Nephron (organoid): ENCODE results near the gene AMIGO3.
"Not testable (repeated sequence)": the region's sequence is repeated elsewhere in the genome, so short reads cannot be mapped to it uniquely, and the experiment has no call there.

Experiments used
- H3K27ac Mint-ChIP-seq, 3 experiments: 2 replicates each; pipeline ENCODE4 v1.8.0; 2020; ENCODE audit warnings: mixed read lengths in 3 of 3, mild to moderate bottlenecking in 2 of 3, moderate library complexity in 1 of 3
- H3K27me3 Mint-ChIP-seq: 2 replicates; pipeline ENCODE4 v1.8.0; 2021; ENCODE audit warnings: low read depth, mild to moderate bottlenecking, moderate library complexity, mixed read lengths
- H3K36me3 Mint-ChIP-seq: 2 replicates; pipeline ENCODE4 v1.8.0; 2020; ENCODE audit warnings: low read depth, mixed read lengths
- H3K4me1 Mint-ChIP-seq: 2 replicates; pipeline ENCODE4 v1.8.0; 2020; ENCODE audit warnings: mixed read lengths
- H3K4me3 Mint-ChIP-seq, 3 experiments: 2 replicates each; pipeline ENCODE4 v1.8.0; 2020; ENCODE audit warnings: mild to moderate bottlenecking in 3 of 3, mixed read lengths in 3 of 3, moderate library complexity in 2 of 3
- H3K9me3 Mint-ChIP-seq: 2 replicates; pipeline ENCODE4 v1.8.0; 2020; ENCODE audit warnings: mixed read lengths
- CTCF ChIP-seq, 3 experiments: fragments of 200-600 bp; sonication (generic); IDR thresholded peaks; one replicate each; pipeline ENCODE4 v1.5.0; 2021; ENCODE audit warnings: antibody characterized with exemption in 3 of 3; ENCODE audit not compliant: unreplicated experiment in 3 of 3

The AMIGO3 gene

GRCh38 chr3:49689046-49689907, 30.2 kb downstream of the AMIGO3 start, which contains the start of the genes MST1 and RNF123:
Gene MST1 (minus strand): TSS chr3:49689474. CDS start chr3:49688691, 783 bp downstream.
Gene RNF123 (plus strand): TSS chr3:49689557. CDS start chr3:49691166, 1,609 bp downstream.
- no peaks in the 10 kb centered on the region for H3K9me3 Mint-ChIP-seq
- peak within 1 kb of the TSS; percentile 94 to 98 (median 97) for H3K4me3 Mint-ChIP-seq
- TF ChIP-seq CTCF (IDR thresholded peaks at IDR 0.05; ENCODE audit: unreplicated experiment in 3 of 3): peak in 2 of 3 experiments; percentile 30 to 48
- peak within 1 kb of the TSS; percentile 92 to 97 (median 97) for H3K27ac Mint-ChIP-seq
- peaks cover 31% of the 10 kb centered on the region for H3K4me1 Mint-ChIP-seq
- no peaks in the 10 kb centered on the region for H3K36me3 Mint-ChIP-seq
- peaks cover 4% of the 10 kb centered on the region for H3K27me3 Mint-ChIP-seq

GRCh38 chr3:49688338-49689045, 31.0 kb downstream of the AMIGO3 start:
- peaks cover 27% of the 10 kb centered on the region for H3K4me1 Mint-ChIP-seq
- peak overlapping the region; percentile 92 to 97 (median 97) for H3K27ac Mint-ChIP-seq
- not testable (repeated sequence) for H3K9me3 Mint-ChIP-seq, H3K36me3 Mint-ChIP-seq, H3K27me3 Mint-ChIP-seq
- peak overlapping the region; percentile 94 to 98 (median 97) for H3K4me3 Mint-ChIP-seq

GRCh38 chr3:49687424-49687795, 32.1 kb downstream of the AMIGO3 start:
- not testable (repeated sequence) for H3K27me3 Mint-ChIP-seq, H3K9me3 Mint-ChIP-seq, H3K36me3 Mint-ChIP-seq
- peaks cover 23% of the 10 kb centered on the region for H3K4me1 Mint-ChIP-seq
- H3K27ac Mint-ChIP-seq: peak overlapping the region; percentile 74 to 86 (median 75)
- peak overlapping the region; percentile 86 to 98 (median 97) for H3K4me3 Mint-ChIP-seq

GRCh38 chr3:49686769-49687423, 32.6 kb downstream of the AMIGO3 start:
- peak overlapping the region; percentile 86 to 98 (median 97) for H3K4me3 Mint-ChIP-seq
- not testable (repeated sequence) for H3K27me3 Mint-ChIP-seq, H3K9me3 Mint-ChIP-seq, H3K36me3 Mint-ChIP-seq
- H3K27ac Mint-ChIP-seq: peak overlapping the region; percentile 74 to 86 (median 75)
- H3K4me1 Mint-ChIP-seq: peaks cover 23% of the 10 kb centered on the region

- peaks cover 23% of the 10 kb centered on the region for H3K4me1 Mint-ChIP-seq
- not testable (repeated sequence) for H3K36me3 Mint-ChIP-seq, H3K27me3 Mint-ChIP-seq, H3K27ac Mint-ChIP-seq, H3K9me3 Mint-ChIP-seq
- peak overlapping the region; percentile 86 to 98 (median 97) for H3K4me3 Mint-ChIP-seq
Observed at GRCh38 chr3:49686346-49686745, 33.1 kb downstream of the AMIGO3 start.

- H3K27ac Mint-ChIP-seq, H3K36me3 Mint-ChIP-seq, H3K27me3 Mint-ChIP-seq, H3K9me3 Mint-ChIP-seq: not testable (repeated sequence)
- Mint-ChIP-seq H3K4me3 (peak overlapping the region in 2 of 3 experiments; percentile 38 to 98), H3K4me1 (peaks cover 23% of the 10 kb centered on the region)
Observed at GRCh38 chr3:49685846-49686245, 33.6 kb downstream of the AMIGO3 start.

- H3K36me3 Mint-ChIP-seq, H3K9me3 Mint-ChIP-seq, H3K27me3 Mint-ChIP-seq, H3K27ac Mint-ChIP-seq: not testable (repeated sequence)
- Mint-ChIP-seq H3K4me1 (peaks cover 18% of the 10 kb centered on the region), H3K4me3 (peak overlapping the region; percentile 49 to 62 (median 50))
Observed at GRCh38 chr3:49685103-49685502, 34.4 kb downstream of the AMIGO3 start.

- not testable (repeated sequence) for H3K27me3 Mint-ChIP-seq, H3K27ac Mint-ChIP-seq, H3K9me3 Mint-ChIP-seq
Observed at GRCh38 chr3:49684453-49684852, 35.0 kb downstream of the AMIGO3 start.

GRCh38 chr3:49683162-49683561, 36.3 kb downstream of the AMIGO3 start:
- TF ChIP-seq CTCF (IDR thresholded peaks at IDR 0.05; ENCODE audit: unreplicated experiment in 3 of 3): no peak
- Mint-ChIP-seq H3K9me3 (no peaks in the 10 kb centered on the region), H3K4me1 (peaks cover 5% of the 10 kb centered on the region), H3K4me3 (no peak overlapping the region), H3K27me3 (peaks cover 4% of the 10 kb centered on the region), H3K27ac (peak overlapping the region in 1 of 3 experiments; percentile 76), H3K36me3 (peaks cover 9% of the 10 kb centered on the region)

More at GRCh38 chr3:49684453-49684852, 35.0 kb downstream of the AMIGO3 start:
- H3K4me3 Mint-ChIP-seq: peak overlapping the region in 2 of 3 experiments; percentile 29 to 39
- not testable (repeated sequence) for H3K36me3 Mint-ChIP-seq
- H3K4me1 Mint-ChIP-seq: peaks cover 11% of the 10 kb centered on the region
